GM21447 (cell line): ENCODE results near the gene CRISPLD2.
"Not testable (repeated sequence)": the region's sequence is repeated elsewhere in the genome, so short reads cannot be mapped to it uniquely, and the experiment has no call there.

Source experiments
- ATAC-seq: cut with Tn5 transposase; IDR thresholded peaks from one replicate; pipeline ENCODE4 v1.9.1; 2021; ENCODE audit not compliant: unreplicated experiment

CRISPLD2 gene

DNA sequence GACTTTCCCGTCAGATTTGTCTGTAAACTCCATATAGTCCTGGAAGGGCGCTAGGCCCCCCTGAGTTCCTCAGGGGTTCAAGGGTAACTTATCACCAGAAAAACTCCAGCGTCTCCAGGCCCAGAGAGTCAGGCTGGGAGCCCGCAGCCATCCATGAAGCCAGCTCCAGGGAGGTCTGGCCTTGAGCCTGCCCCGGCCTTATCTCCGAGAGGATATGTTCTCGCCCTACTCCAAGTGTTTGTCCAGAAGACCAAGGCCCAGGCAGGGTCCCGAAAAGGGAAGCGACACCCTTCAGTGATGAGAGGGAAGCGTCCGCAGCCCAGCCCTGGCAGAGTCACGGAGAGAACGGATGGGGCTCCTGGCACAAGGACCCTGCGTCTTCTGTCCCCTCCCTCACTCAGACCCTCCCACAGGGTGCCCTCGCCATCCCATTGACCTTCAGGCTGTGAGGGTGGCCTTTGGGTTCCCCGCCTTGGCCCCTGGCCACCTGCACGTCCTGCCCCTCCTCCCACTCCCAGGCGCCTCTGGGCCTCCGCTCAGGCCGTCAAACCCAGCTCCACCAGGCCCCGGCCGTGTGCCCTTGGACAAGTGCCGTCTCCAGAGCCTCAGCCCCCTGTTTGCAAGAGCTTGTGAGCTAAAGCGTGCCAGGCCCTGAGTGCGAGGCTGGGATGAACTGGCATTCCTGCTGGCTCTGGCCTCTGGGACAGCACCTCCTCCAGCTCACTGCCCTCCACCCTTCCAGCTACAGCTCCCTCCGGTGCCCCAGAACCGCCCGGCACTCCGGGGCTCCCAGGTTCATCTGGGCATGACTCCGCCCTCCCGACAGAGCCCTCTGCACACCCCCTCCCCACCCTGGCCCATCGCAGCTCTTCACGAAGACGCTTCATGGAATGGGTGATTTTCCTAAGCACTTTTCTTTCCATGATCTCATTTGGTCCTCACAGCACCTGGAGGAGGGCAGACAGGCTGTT, 108.1 kb downstream of the CRISPLD2 start:
- ATAC-seq: no peak

DNA sequence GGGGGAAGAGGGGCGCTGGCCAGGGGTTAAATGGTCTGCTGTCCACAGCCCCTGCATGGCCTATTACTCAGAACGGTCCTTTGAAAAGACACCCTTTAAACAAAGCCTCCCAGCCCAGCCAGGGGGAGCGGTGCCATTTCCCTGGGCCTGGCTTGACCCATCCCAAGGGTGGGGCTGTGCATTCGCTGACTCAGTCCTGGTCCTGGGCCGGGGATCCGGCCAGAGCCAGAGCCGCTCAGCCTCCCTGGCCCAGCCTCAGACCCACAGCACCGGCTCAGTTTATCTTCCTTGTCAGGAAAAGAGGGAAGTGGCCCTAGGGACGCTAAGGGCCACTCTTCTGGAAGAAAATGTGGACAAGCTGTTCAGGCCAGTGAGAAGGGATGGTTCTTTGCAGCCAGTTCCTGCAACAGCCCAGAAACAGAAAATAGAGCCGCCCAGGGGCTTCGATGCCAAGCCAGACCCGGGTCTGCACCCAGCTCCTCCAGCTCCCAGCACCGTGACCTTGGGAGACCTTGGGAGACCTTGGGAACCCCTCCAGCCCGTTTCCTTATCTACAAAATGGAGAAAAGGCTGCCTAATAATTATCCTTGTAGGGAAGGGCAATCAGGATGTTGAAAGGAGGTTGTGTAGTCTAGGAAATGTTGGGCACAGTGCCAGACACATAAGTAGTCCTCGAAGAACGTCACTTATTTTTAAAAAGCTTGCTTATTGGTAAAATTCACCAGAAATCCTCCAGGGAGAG, 109.1 kb downstream of the CRISPLD2 start:
- ATAC-seq: no peak

DNA sequence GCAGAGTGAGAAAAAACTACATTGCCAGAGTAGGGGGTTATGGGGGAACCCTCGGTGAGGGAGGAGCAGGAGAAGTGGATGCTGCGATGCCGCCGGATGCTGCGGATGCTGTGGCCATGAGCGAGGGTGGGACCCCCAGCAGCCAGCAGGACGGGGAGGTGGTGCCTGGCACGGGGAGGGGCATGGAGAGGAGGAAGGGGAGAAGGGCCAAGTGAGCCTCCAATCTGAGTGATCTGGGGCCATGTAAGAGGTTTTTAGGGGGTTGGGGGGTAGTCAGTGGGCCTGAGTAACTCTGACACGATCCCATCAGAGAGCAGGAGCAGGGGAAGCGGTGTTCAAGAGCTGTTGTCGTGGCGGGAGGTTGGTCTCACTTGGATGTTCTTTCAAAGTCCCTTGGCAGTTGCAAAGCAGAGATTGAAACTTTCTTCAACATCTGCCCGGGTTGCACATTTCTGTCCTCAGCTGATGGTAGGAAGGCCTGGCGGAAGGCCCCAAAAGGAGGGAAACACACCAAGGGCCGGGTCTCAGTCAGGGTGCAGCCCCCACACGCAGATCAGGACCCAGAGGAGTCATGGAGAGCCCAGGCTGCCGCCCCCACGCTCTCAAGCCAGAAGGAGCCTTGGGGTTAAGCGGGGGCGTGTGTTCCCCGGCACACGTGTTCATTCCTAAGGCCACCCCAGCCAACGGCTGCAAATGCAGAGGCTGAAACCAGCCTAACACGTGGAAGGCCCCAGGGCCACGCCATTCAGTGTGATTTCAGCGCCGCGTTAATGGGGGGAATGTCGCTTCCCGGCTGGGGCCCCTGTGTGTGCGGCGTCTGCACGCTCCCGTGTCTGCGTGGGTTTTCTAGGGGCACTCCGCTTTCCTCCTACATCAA, 109.9 kb downstream of the CRISPLD2 start:
- ATAC-seq: no peak

DNA sequence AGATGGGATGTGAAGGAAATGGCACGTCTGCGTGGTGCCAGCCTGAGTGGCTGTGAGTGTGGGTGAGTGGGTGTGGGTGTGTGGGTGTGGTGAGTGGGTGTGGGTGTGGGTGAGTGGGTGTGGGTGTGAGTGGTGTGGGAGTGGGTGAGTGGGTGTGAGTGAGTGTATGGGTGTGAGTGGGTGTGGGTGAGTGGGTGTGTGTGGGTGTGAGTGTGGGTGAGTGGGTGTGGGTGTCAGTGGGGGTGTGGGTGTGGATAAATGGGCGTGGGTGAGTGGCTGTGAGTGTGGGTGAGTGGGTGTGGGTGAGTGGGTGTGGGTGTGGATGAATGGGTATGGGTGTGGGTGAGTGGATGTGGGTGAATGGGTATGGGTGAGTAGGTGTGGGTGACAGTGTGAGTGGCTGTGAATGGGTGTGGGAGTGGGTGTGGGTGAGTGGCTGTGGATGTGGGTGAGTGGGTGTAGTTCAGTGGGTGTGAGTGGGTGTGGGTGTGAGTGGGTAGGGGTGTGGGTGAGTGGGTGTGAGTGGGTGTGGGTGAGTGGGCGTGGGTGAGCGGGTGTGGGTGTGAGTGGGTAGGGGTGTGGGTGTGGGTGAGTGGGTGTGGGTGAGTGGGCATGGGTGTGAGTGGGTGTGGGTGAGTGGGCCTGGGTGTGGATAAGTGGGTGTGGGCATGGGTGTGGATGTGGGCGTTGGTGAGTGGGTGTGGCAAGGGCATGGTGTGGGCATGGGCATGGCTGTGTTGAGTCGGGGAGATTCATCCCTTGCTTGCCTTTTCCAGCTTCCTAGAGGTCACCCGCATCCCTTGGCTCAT, 110.7 kb downstream of the CRISPLD2 start:
- ATAC-seq: no peak

DNA sequence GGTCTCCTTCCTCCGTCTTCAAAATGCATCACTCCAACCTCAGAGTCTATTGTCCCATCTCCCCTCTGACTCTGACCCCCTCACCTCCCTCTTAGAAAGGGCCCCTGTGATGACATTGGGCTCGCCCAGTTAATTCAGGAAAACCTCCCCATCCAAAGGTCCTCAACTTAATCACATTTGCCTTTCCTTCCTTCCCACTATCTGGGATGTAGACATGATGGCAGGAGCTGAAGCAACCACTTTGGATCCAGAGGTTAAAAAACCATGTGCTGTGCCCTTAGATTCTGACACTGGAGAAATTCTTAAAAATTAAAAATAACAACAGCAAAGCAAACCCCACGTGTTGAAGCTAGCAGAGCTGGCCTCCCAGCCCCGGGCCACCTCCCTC, 111.3 kb downstream of the CRISPLD2 start:
- no peak for ATAC-seq

DNA sequence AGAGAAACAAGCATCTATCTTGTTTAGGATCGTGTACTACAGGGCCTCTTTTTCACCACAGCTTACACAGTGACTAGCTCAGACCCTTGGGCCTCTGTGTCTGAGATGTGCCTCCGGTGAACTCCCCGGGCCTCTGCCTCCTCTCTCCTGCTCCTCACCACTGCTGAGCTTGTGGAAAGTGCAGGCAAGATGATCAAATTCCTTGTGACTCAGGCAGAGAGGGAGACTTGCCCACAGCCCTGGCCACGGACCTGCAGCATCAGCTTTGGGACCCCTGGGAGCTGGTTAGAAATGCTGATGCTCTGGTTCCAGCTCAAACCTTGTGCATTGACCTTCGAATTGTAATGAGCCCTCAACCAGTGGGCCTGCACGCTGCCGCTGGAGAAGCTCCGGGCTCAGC, 111.7 kb downstream of the CRISPLD2 start:
- no peak for ATAC-seq

DNA sequence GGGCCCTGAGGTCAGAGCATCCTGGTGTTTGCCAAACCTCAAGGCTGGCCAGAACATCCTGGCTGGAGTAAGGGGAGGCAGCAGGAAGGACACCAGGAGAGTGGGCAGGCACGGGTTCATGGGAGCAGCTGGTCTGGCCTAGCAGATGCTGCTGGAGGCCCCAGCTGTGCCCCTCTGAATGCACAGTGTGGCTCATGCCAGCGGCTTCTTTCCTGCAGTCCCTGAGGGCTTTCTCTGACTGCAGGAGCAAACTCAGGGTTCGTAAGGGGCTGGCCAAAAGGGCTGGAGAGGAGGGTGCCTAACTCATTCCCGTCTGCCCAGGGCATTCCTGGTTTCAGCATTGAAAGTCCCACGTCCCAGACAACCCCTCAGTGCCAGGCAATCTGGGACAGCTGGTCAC, 112.9 kb downstream of the CRISPLD2 start:
- no peak for ATAC-seq

DNA sequence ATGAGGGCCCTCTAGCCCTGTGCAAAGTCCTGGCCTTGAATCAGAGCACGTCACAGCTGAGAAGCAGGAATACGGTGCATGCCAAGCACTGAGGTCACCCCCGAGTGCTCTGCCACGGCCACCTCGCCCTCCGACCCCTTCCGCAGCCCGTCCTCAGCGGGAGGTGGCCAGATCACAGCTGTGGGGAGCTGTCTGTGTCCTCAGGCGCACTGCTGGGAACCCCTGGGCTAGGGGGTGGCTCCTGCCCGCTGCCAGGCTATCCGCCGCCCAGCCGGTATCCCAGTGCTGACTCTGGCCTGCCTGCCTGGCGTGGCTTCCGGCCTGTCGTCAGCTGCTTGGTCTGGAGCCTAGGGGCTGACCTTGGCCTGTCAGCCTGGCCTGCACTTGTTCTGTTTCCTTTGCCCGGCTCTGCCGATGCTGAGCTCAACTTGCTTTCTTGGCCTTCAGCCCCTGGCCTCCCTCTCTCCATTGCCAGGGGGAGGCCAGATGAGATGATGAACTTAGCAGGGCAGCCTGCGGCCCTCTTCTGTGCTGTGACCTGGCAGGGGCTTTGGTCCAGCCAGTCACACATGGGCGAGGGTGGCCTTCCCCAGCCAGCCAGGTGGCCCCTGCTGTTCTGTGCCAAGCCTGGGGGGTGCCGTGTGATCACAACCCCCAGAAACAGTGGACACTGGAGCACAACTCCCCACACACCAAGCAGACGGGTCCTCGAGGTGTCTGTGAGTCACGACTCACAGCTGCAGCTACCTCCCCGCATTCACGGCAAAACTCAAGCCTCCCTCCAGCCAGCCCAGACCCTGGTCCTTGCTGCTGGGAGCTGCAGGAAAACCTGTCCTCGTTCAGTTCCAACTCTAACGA, 114.2 kb downstream of the CRISPLD2 start:
- no peak for ATAC-seq

DNA sequence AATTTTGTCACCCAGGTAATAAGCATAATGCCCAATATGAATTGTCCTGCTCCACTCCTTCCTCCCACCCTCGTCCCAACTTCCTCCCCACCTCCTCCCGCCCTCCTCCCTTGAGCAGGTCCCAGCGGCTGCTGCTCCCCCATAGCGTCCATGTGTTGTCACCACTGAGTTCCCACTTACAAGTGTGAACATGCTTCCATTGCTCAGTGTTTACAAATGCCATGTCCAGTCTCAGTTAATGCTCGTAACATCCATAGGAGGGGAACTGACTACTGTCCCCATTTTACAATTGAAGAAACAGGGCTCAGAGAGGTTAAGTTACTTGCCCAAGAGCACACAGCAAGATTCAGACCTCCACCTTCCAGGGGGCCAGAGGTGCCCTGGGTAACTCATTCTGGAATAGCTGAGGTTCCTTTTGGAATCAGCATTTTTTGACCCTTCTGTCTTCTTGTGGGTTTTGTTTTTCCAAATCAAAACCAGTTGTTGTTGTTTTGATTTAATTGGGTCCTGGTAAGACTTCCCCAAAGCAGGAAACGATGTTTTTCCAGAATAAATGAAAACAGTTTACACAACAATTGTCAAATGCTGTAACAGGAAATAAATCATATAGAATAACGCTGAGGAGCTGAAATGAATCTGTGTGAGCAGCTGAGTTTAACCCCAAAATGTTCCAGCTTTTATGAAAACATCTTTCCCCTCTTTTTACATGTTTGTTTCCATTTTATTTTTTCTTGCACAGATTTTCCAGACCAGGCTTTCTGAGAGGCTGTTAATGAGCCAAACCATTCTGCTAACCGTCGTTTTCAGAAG, 117.6 kb downstream of the CRISPLD2 start:
- ATAC-seq: no peak

DNA sequence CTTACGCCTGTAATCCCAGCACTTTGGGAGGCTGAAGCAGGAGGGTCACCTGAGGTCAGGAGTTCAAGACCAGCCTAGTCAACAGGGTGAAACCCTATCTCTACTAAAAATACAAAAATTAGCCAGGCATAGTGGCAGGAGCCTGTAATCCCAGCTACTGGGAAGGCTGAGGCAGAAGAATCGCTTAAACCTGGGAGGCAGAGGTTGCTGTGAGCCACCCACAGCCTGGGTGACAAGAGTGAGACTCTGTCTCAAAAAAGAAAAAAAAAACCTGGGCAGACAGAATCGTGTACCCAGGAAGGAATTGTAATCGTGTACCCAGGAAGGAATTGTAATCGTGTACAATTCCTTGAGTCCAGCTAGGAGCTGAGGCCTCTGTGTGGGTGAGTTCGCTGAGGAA, 118.8 kb downstream of the CRISPLD2 start:
- ATAC-seq: not testable (repeated sequence)

DNA sequence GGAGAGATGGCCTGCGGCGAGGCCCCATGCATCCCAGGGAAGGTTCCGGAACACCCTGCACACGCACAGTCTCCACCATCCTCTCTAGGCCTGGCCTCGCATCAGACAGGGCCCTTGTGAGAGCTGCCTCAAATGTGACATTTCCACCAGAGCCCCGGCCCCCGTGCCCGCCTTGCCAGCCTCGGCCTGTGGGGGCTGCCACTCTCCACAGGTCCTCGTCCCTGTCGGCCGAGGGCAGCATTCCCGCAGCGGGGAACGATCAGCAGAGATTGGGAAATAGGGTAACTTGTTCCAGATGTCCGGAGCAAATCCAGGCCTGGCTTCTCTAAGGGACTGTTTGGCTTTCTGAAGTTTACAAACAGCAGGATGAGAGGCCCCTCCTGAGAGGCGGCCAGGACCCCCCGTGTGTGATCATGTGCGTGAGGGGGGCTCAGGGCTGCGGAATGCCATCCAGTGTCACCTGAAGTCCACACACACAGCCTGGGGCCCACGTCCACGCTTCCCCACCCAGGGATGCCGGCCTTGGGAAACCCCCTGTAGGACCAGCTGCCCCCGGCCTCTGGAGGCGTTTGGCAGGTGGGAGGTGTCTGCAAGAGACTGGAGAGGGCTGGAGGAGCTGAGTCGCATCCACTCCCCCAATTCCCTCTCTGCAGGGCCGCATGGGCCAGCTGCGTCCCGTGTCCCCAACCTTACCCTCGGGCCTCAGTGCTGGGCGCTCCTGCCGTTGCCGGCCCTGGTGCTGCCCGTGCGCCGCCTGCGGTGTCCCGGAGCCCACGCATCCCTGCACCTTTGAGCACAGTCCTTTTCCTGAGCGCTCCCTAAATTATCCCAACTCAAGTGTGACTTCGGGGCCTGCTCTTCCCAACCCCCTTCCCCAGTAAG, 121.1 kb downstream of the CRISPLD2 start:
- no peak for ATAC-seq

DNA sequence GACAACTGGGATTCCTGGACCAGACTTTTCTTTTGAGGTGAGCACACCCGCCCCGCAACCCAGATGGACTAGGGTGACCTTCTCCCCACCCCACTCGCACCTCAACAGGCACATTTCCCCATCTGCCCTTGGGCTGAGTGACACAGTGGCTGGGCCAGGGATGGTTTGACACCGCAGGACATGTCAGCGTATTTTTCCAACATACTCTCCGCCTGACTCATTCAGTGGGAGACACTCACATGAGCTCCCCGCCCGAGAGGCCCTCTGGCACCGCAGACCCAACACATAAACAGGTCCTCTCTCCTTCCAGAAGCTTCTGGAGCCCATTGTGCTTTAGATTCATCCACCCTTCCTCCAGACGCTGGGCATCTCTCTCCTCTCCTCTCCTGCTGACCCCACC, 122.1 kb downstream of the CRISPLD2 start:
- no peak for ATAC-seq

DNA sequence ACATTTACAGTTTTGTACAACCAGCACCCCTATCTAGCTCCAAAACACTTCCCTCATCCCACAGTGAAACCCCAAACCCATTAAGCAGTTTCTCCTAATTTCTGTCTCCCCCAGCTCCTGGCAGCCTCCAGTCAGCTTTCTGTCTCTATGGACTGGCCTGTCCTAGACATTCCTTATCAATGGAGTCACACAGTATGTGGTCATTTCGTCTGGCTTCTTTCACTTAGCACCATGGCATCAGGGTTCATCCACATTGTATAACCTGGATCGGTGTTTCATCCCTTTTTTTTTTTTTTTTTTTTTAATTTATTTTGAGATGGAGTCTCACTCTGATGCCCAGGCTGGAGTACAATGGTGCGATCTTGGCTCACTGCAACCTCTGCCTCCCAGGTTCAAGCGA, 123.0 kb downstream of the CRISPLD2 start:
- no peak for ATAC-seq

DNA sequence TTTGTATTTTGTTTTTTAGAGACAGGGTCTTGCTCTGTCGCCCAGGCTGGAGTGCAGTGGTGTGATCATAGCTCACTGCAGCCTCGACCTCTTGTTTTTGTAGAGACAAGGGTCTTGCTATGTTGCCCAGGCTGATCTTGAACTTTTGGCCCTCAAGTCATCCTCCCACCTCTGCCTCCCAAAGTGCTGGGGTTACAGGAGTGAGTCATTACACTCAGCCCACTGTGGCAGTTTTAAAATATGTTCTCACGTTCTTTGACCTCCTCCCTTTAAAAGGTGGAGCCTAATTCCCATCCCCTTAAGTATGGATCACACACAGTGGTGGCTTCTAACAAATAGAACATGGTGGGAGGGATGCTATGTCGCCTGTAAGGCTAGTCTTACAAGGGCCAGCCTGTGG, 123.8 kb downstream of the CRISPLD2 start:
- ATAC-seq: no peak

DNA sequence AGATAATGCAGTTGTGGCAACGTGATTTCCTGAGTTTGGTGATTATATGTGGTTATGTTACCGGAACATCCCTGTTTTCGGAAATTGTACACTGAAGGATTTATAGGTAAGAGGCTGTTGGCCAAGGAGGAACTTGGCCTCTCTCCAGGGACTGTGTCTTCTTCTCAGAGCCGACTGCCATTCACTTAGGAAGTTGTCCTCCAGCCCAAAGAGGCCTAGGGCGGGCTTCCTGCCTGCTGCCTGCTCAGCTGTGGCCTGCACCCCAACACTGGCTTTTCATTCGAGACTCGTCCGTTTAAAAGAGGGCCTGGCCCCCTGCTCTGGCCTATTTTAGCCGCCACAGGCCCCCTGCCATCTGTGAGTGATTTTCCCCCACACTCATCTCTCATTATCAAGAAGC, 127.2 kb downstream of the CRISPLD2 start:
- no peak for ATAC-seq

DNA sequence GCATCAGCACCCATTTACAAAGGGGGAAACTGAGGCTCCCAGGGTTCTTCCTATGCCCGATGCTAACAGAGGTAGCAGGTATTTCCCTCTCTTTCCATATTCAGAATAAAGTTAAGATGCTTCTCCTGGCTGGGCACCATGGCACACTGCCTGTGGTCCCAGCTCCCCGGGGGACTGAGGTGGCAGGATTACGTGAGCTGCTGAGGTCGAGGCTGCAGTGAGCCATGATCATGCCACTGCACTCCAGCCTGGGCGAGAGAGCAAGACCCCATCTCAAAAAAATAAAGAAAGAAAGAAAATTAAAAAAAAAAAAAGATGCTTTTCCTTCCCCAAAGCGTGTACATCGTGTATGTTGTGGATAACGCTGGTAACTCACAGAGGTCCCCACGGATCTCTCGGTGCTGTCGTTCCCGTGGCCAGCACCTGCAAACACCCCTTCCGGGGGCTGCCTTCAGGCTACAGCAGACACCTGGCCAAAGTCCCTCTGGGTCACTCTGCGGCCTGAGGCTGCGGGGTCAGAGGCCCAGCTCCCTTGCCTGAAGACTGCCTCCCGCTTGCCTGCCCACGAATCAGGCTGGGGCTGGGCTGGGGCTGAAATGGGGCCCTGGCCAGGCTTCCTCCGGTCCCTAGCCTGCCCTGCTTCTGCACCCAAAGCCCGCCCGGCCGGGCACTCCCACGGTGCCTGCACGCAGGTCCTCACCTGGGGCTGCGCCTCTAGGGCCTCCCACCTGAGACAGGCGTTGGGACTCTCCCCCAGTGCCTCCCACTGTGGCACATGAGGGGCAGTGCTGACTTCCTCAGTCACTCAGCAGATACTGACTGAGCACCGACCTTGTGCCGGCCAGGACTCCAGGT, 128.4 kb downstream of the CRISPLD2 start:
- ATAC-seq: no peak
